ENCODE data around the gene SIRPB2.

DNA sequence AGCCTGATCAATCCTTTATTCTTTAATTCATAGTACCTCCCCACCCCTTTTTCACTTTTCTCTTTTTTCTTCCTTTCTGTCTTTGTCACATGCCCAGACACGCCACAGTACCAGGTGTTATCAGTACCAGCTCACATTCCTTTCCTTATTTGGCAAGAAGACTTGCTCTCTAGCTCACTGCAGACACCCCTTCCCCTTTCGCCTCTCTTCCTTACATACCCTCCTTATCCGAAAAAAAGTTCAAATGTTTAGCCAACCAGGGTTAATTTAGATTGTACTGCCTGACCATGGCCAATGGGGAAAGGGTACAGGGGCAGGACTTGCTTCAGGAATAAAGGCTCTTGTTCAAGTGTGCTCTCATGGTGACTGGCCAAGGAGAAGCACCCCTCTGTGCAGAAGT lies 9.3 kb upstream of the SIRPB2 start:
- TF ChIP-seq, protein P1, sequence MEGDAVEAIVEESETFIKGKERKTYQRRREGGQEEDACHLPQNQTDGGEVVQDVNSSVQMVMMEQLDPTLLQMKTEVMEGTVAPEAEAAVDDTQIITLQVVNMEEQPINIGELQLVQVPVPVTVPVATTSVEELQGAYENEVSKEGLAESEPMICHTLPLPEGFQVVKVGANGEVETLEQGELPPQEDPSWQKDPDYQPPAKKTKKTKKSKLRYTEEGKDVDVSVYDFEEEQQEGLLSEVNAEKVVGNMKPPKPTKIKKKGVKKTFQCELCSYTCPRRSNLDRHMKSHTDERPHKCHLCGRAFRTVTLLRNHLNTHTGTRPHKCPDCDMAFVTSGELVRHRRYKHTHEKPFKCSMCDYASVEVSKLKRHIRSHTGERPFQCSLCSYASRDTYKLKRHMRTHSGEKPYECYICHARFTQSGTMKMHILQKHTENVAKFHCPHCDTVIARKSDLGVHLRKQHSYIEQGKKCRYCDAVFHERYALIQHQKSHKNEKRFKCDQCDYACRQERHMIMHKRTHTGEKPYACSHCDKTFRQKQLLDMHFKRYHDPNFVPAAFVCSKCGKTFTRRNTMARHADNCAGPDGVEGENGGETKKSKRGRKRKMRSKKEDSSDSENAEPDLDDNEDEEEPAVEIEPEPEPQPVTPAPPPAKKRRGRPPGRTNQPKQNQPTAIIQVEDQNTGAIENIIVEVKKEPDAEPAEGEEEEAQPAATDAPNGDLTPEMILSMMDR (conservative IDR thresholded peaks at IDR 0.05; ENCODE audit: low read depth, low read length), result no peak
- TF ChIP-seq FOS (IDR thresholded peaks at IDR 0.05; ENCODE audit: low read depth, low read length), result no peak
- TF ChIP-seq POLR2A (IDR thresholded peaks at IDR 0.05; ENCODE audit: low read depth, low read length), result no peak
- no peak for TF ChIP-seq BHLHE40 (IDR thresholded peaks at IDR 0.05; ENCODE audit: low read depth, low read length)
